Measurements from ENCODE around the gene KCNG4. TPM values are rescaled to one million over a fixed set of nuclear protein-coding genes. Genes with fewer than 3 reads are reported as not detected.

KCNG4 gene
- total and polyA plus RNA-seq, 4 donors: not detected

GRCh38 chr16:84286578-84287240 lies 46.9 kb upstream of the KCNG4 start (continued):
- TF ChIP-seq CTCF (IDR thresholded peaks at IDR 0.05; ENCODE audit: low read depth, low read length, missing input control): no peak
- no peak for TF ChIP-seq HNF4A (conservative IDR thresholded peaks at IDR 0.05)
- peak; percentile 32 to 62 for TF ChIP-seq RXRA (IDR thresholded peaks at IDR 0.05)

- H3K27ac ChIP-seq (ENCODE audit: low read depth in 1 of 2, low read length in 2 of 2): peak overlapping the region; percentile 46 to 50
- no peaks in the 10 kb centered on the region for H3K4me1 ChIP-seq (ENCODE audit: control insufficient read depth in 4 of 4, insufficient read depth in 4 of 4, low read length in 3 of 4)
- TF ChIP-seq YY1 (IDR thresholded peaks at IDR 0.05) (no peak), SP1 (IDR thresholded peaks at IDR 0.05) (peak; percentile 61), NR2F2 (IDR thresholded peaks at IDR 0.05) (peak; percentile 99), HNF4A (conservative IDR thresholded peaks at IDR 0.05) (peak in 1 of 2 donors; percentile 13), CTCF (IDR thresholded peaks at IDR 0.05; ENCODE audit: low read depth, low read length, missing input control) (no peak), RXRA (IDR thresholded peaks at IDR 0.05) (peak; percentile 63 to 86), MAX (IDR thresholded peaks at IDR 0.05) (no peak), JUND (IDR thresholded peaks at IDR 0.05) (no peak)
- no peaks in the 10 kb centered on the region for H3K9me3 ChIP-seq (ENCODE audit: control insufficient read depth in 4 of 4, low read length in 3 of 4)
- no peak overlapping the region for H3K9ac ChIP-seq (ENCODE audit: low read depth in 1 of 2, low read length in 2 of 2)
- H3K36me3 ChIP-seq (ENCODE audit: control insufficient read depth in 4 of 4, insufficient read depth in 3 of 4, low read depth in 1 of 4, low read length in 3 of 4): no peaks in the 10 kb centered on the region
- peak; percentile 41 for DNase-seq (ENCODE audit: low spot score)
- H3K27me3 ChIP-seq (ENCODE audit: control insufficient read depth in 4 of 4, insufficient read depth in 4 of 4, low read length in 3 of 4): no peaks in the 10 kb centered on the region
- H3K4me3 ChIP-seq (ENCODE audit: low read depth in 1 of 3, low read length in 3 of 3): no peak overlapping the region
- WGBS: 39% methylated on average over 13 of the region's 13 CpGs
Measured at GRCh38 chr16:84284154-84284722, 44.4 kb upstream of the KCNG4 start.

- no peaks in the 10 kb centered on the region for H3K4me1 ChIP-seq (ENCODE audit: control insufficient read depth in 4 of 4, insufficient read depth in 4 of 4, low read length in 3 of 4)
- no peak overlapping the region for H3K4me3 ChIP-seq (ENCODE audit: low read depth in 1 of 3, low read length in 3 of 3)
- no peak for DNase-seq (ENCODE audit: low spot score)
- H3K27me3 ChIP-seq (ENCODE audit: control insufficient read depth in 4 of 4, insufficient read depth in 4 of 4, low read length in 3 of 4): no peaks in the 10 kb centered on the region
- no peak overlapping the region for H3K9ac ChIP-seq (ENCODE audit: low read depth in 1 of 2, low read length in 2 of 2)
- peak overlapping the region; percentile 46 to 50 for H3K27ac ChIP-seq (ENCODE audit: low read depth in 1 of 2, low read length in 2 of 2)
- WGBS: 73% methylated on average over 24 of the region's 24 CpGs
- H3K36me3 ChIP-seq (ENCODE audit: control insufficient read depth in 4 of 4, insufficient read depth in 3 of 4, low read depth in 1 of 4, low read length in 3 of 4): no peaks in the 10 kb centered on the region
- no peaks in the 10 kb centered on the region for H3K9me3 ChIP-seq (ENCODE audit: control insufficient read depth in 4 of 4, low read length in 3 of 4)
- TF ChIP-seq JUND (IDR thresholded peaks at IDR 0.05): no peak
- no peak for TF ChIP-seq ZBTB33 (IDR thresholded peaks at IDR 0.05)
- TF ChIP-seq RAD21 (IDR thresholded peaks at IDR 0.05): no peak
- no peak for TF ChIP-seq NR2F2 (IDR thresholded peaks at IDR 0.05)
- TF ChIP-seq HNF4A (conservative IDR thresholded peaks at IDR 0.05): no peak
- TF ChIP-seq MAX (IDR thresholded peaks at IDR 0.05): no peak
- no peak for TF ChIP-seq FOXA1 (IDR thresholded peaks at IDR 0.05)
- TF ChIP-seq RXRA (IDR thresholded peaks at IDR 0.05): no peak
- TF ChIP-seq REST (IDR thresholded peaks at IDR 0.05): no peak
- no peak for TF ChIP-seq FOXA2 (IDR thresholded peaks at IDR 0.05)
- TF ChIP-seq HNF4G (IDR thresholded peaks at IDR 0.05): no peak
- no peak for TF ChIP-seq GABPA (IDR thresholded peaks at IDR 0.05 in 1 of 2, conservative IDR thresholded peaks at IDR 0.05 in 1 of 2)
- no peak for TF ChIP-seq ATF3 (IDR thresholded peaks at IDR 0.05)
- TF ChIP-seq TAF1 (conservative IDR thresholded peaks at IDR 0.05): no peak
Measured at GRCh38 chr16:84283314-84284153, 43.7 kb upstream of the KCNG4 start.

Measured in liver (tissue), 9 donors.